ENCODE data around the gene NEU4. TPM values are rescaled to one million over a fixed set of nuclear protein-coding genes. Genes with fewer than 3 reads are reported as not detected.
A peak's percentile ranks its signal among the peaks of the same experiment; 100 is the strongest.

Gene NEU4
- total RNA-seq, 1 donor from 2014 or later = 0.42 TPM

GRCh38 chr2:241848761-241849615, 40.0 kb downstream of the NEU4 start:
- Mint-ChIP-seq H3K27me3 (ENCODE audit: low read depth) (peaks cover 12% of the 10 kb centered on the region), H3K36me3 (ENCODE audit: low read depth) (no peaks in the 10 kb centered on the region), H3K4me1 (ENCODE audit: low read depth) (peaks cover 27% of the 10 kb centered on the region), H3K27ac (ENCODE audit: unreplicated experiment) (no peak overlapping the region), H3K4me3 (ENCODE audit: unreplicated experiment) (no peak overlapping the region), H3K9me3 (ENCODE audit: low read depth) (no peaks in the 10 kb centered on the region)
- TF ChIP-seq CTCF (IDR thresholded peaks at IDR 0.05) = no peak
- DNase-seq (ENCODE audit: low spot score) = peak; percentile 89

- H3K9me3 Mint-ChIP-seq (ENCODE audit: low read depth) = no peaks in the 10 kb centered on the region
- H3K4me3 Mint-ChIP-seq (ENCODE audit: unreplicated experiment) = no peak overlapping the region
- no peak for TF ChIP-seq CTCF (IDR thresholded peaks at IDR 0.05)
- no peak overlapping the region for H3K27ac Mint-ChIP-seq (ENCODE audit: unreplicated experiment)
- peaks cover 12% of the 10 kb centered on the region for H3K27me3 Mint-ChIP-seq (ENCODE audit: low read depth)
- no peaks in the 10 kb centered on the region for H3K36me3 Mint-ChIP-seq (ENCODE audit: low read depth)
- H3K4me1 Mint-ChIP-seq (ENCODE audit: low read depth) = peaks cover 29% of the 10 kb centered on the region
- DNase-seq (ENCODE audit: low spot score) = peak; percentile 55
Observed at GRCh38 chr2:241849616-241850543, 40.9 kb downstream of the NEU4 start.

DNA sequence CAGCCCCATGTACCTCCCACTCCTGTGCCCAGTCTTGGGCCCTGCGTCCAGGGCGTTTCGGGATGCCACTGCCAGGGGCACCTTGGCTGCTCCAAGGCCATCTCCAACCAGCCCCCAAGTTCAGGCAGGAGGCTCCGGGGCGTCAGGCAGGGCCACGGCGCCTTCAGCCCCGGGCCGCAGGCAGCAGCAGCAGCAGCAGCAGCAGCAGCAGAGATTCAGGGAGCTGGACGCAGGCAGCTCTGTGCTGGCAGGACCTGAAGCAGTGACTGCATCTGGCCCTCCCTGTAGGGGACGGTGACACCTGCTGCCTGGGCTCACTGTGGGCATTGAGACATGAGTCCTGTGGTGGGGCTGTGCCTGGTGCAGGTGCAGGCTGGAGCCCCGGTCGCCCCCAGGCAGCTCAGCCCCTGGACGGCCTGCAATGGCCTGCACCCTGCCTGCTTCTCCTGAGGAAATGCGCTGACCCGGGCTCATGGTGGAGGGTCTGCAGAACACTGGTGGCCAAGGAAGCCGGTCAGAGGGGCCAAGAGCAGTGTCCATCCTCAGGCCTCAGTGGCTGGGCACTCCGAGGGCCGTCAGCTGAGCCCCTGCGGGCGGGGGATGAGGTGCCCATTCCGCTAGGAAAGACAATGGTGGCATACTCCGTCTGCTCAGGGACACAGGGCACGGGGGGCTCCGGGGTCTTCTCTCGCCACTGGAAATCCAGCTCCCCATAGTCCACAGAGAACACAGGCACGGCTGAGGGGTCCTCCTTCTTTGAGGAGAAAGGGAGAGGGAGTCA, 41.7 kb downstream of the NEU4 start:
- Mint-ChIP-seq H3K27ac (ENCODE audit: unreplicated experiment) (no peak overlapping the region), H3K36me3 (ENCODE audit: low read depth) (no peaks in the 10 kb centered on the region), H3K27me3 (ENCODE audit: low read depth) (peaks cover 12% of the 10 kb centered on the region), H3K4me3 (ENCODE audit: unreplicated experiment) (no peak overlapping the region), H3K4me1 (ENCODE audit: low read depth) (peaks cover 22% of the 10 kb centered on the region), H3K9me3 (ENCODE audit: low read depth) (no peaks in the 10 kb centered on the region)
- no peak for TF ChIP-seq CTCF (IDR thresholded peaks at IDR 0.05)
- DNase-seq (ENCODE audit: low spot score) = no peak

- H3K36me3 Mint-ChIP-seq (ENCODE audit: low read depth) = no peaks in the 10 kb centered on the region
- H3K9me3 Mint-ChIP-seq (ENCODE audit: low read depth) = no peaks in the 10 kb centered on the region
- peaks cover 6% of the 10 kb centered on the region for H3K27me3 Mint-ChIP-seq (ENCODE audit: low read depth)
- no peak for DNase-seq (ENCODE audit: low spot score)
- H3K27ac Mint-ChIP-seq (ENCODE audit: unreplicated experiment) = no peak overlapping the region
- peaks cover 18% of the 10 kb centered on the region for H3K4me1 Mint-ChIP-seq (ENCODE audit: low read depth)
- TF ChIP-seq CTCF (IDR thresholded peaks at IDR 0.05) = no peak
- no peak overlapping the region for H3K4me3 Mint-ChIP-seq (ENCODE audit: unreplicated experiment)
Observed at GRCh38 chr2:241851325-241852115, 42.5 kb downstream of the NEU4 start.
